Mesenchymal stem cell (in vitro differentiated cells and primary cell): Measurements from ENCODE around the gene CIRBP.

Experiments used
- DNase-seq: peaks from one replicate; pipeline ENCODE4 v3.0.0-alpha.2; 2013
- H2AFZ ChIP-seq: one replicate; pipeline ENCODE4 v1.6.1; 2013; ENCODE audit warnings: low read depth, mild to moderate bottlenecking, control low read depth, inconsistent platforms, low read length, moderate library complexity
- H2AK5ac ChIP-seq: 2 replicates; pipeline ENCODE4 v1.6.1; 2013; ENCODE audit warnings: low read length, moderate library complexity, mild to moderate bottlenecking, inconsistent platforms; ENCODE audit not compliant: severe bottlenecking
- H2BK120ac ChIP-seq: one replicate; pipeline ENCODE4 v1.6.1; 2013; ENCODE audit warnings: low read depth, mild to moderate bottlenecking, inconsistent platforms, low read length, moderate library complexity
- H2BK12ac ChIP-seq, 2 experiments: one replicate each; pipeline ENCODE4 v1.6.1; 2013; ENCODE audit warnings: inconsistent platforms in 2 of 2, low read length in 2 of 2, mild to moderate bottlenecking in 2 of 2, moderate library complexity in 2 of 2, control low read depth in 1 of 2
- H2BK15ac ChIP-seq: one replicate; pipeline ENCODE4 v1.6.1; 2013; ENCODE audit warnings: mild to moderate bottlenecking, low read depth, inconsistent platforms; ENCODE audit not compliant: poor library complexity, severe bottlenecking
- H2BK5ac ChIP-seq: 2 replicates; pipeline ENCODE4 v1.6.1; 2013; ENCODE audit warnings: low read depth, mild to moderate bottlenecking, low read length, control low read depth, inconsistent platforms; ENCODE audit not compliant: poor library complexity, severe bottlenecking
- H3K14ac ChIP-seq, 2 experiments: one replicate each; pipeline ENCODE4 v1.6.1; 2013; ENCODE audit warnings: inconsistent platforms in 2 of 2, low read length in 2 of 2, control low read depth in 1 of 2, mild to moderate bottlenecking in 1 of 2, moderate library complexity in 1 of 2
- H3K18ac ChIP-seq, 2 experiments: one replicate each; pipeline ENCODE4 v1.6.1; 2013; ENCODE audit warnings: inconsistent platforms in 2 of 2, low read length in 2 of 2, control low read depth in 1 of 2, low read depth in 1 of 2, mild to moderate bottlenecking in 1 of 2
- H3K23ac ChIP-seq, 2 experiments: one replicate each; pipeline ENCODE4 v1.6.1; 2013; ENCODE audit warnings: inconsistent platforms in 2 of 2, low read length in 2 of 2, mild to moderate bottlenecking in 2 of 2, moderate library complexity in 2 of 2, control low read depth in 1 of 2
- H3K27ac ChIP-seq: 2 replicates; pipeline ENCODE4 v1.5.1; 2013; ENCODE audit warnings: mild to moderate bottlenecking, moderate library complexity, low read length, control low read depth, inconsistent platforms; ENCODE audit not compliant: poor library complexity, severe bottlenecking
- H3K27me3 ChIP-seq, 2 experiments: 2 replicates each; pipeline versions ENCODE4 v1.6.1 to v1.7.0; 2013; ENCODE audit warnings: low read length in 2 of 2, mild to moderate bottlenecking in 2 of 2, moderate library complexity in 2 of 2, control low read depth in 1 of 2, inconsistent platforms in 1 of 2; ENCODE audit not compliant: control insufficient read depth in 1 of 2, insufficient read depth in 1 of 2
- H3K36me3 ChIP-seq, 2 experiments: 2 replicates each; pipeline versions ENCODE4 v1.6.1 to v1.7.0; 2013; ENCODE audit warnings: low read length in 2 of 2, control low read depth in 1 of 2, inconsistent platforms in 1 of 2, low read depth in 1 of 2, mild to moderate bottlenecking in 1 of 2; ENCODE audit not compliant: insufficient read depth in 2 of 2, control insufficient read depth in 1 of 2
- H3K4ac ChIP-seq, 2 experiments: one replicate each; pipeline ENCODE4 v1.6.1; 2013; ENCODE audit warnings: inconsistent platforms in 2 of 2, low read length in 2 of 2, mild to moderate bottlenecking in 2 of 2, moderate library complexity in 2 of 2, control low read depth in 1 of 2, low read depth in 1 of 2
- H3K4me1 ChIP-seq: 2 replicates; pipeline ENCODE4 v1.6.1; 2013; ENCODE audit warnings: low read depth, low read length, control low read depth; ENCODE audit not compliant: control insufficient read depth, insufficient read depth
- H3K4me2 ChIP-seq: 2 replicates; pipeline ENCODE4 v1.6.1; 2013; ENCODE audit warnings: low read length, mild to moderate bottlenecking, inconsistent platforms; ENCODE audit not compliant: poor library complexity, severe bottlenecking
- H3K4me3 ChIP-seq, 2 experiments: 2 replicates each; pipeline versions ENCODE4 v1.5.1 to v1.7.0; 2013; ENCODE audit warnings: low read length in 2 of 2, mild to moderate bottlenecking in 2 of 2, control low read depth in 1 of 2, low read depth in 1 of 2; ENCODE audit not compliant: insufficient read depth in 1 of 2
- H3K79me1 ChIP-seq: replicated peaks from 2 replicates; pipeline ENCODE4 v1.6.1; 2013; ENCODE audit warnings: mild to moderate bottlenecking, control low read depth, low read length, inconsistent platforms; ENCODE audit not compliant: poor library complexity, severe bottlenecking
- H3K9ac ChIP-seq: 2 replicates; pipeline ENCODE4 v1.7.0; 2013; ENCODE audit warnings: mild to moderate bottlenecking, low read length, moderate library complexity
- H3K9me3 ChIP-seq: 2 replicates; pipeline ENCODE4 v1.7.0; 2013; ENCODE audit warnings: mild to moderate bottlenecking, low read length; ENCODE audit not compliant: control insufficient read depth
- H4K8ac ChIP-seq: one replicate; pipeline ENCODE4 v1.6.1; 2013; ENCODE audit warnings: inconsistent platforms, mild to moderate bottlenecking, low read length, moderate library complexity
- H4K91ac ChIP-seq: one replicate; pipeline ENCODE4 v1.6.1; 2013; ENCODE audit warnings: mild to moderate bottlenecking, low read length, inconsistent platforms
- WGBS: methylation state at CpG from one replicate; pipeline ENCODE4 v1.1.7; 2013; ENCODE audit warnings: mixed read lengths; 5-methylcytosine and 5-hydroxymethylcytosine counted together

The CIRBP gene

GRCh38 chr19:1234051-1234954, 34.8 kb upstream of the CIRBP start:
- no peak overlapping the region for H3K18ac ChIP-seq
- no peak overlapping the region for H4K8ac ChIP-seq
- H2AFZ ChIP-seq = no peak overlapping the region
- no peak overlapping the region for H4K91ac ChIP-seq
- no peak overlapping the region for H2BK15ac ChIP-seq
- no peak overlapping the region for H2BK120ac ChIP-seq
- no peak overlapping the region for H2BK5ac ChIP-seq
- no peak overlapping the region for H3K4me2 ChIP-seq
- no peaks in the 10 kb centered on the region for H3K9me3 ChIP-seq
- H3K4me3 ChIP-seq = no peak overlapping the region
- no peak overlapping the region for H3K4ac ChIP-seq
- H3K4me1 ChIP-seq = peaks cover 44% of the 10 kb centered on the region
- no peak overlapping the region for H3K27ac ChIP-seq
- no peak overlapping the region for H2BK12ac ChIP-seq
- H3K14ac ChIP-seq = no peak overlapping the region
- DNase-seq = no peak
- H3K9ac ChIP-seq = no peak overlapping the region
- peaks cover 32% of the 10 kb centered on the region for H3K79me1 ChIP-seq
- H3K23ac ChIP-seq = no peak overlapping the region
- 96% methylated on average over 45 of the region's 45 CpGs for WGBS
- H2AK5ac ChIP-seq = no peak overlapping the region
- peaks cover 20 to 63% of the 10 kb centered on the region in 2 experiments for H3K36me3 ChIP-seq
- H3K27me3 ChIP-seq = no peaks in the 10 kb centered on the region

GRCh38 chr19:1234955-1235380, 34.2 kb upstream of the CIRBP start:
- Histone ChIP-seq H2AFZ (no peak overlapping the region), H3K4me1 (peaks cover 50% of the 10 kb centered on the region), H3K27ac (no peak overlapping the region), H4K8ac (no peak overlapping the region), H3K4me3 (no peak overlapping the region), H4K91ac (no peak overlapping the region), H3K27me3 (no peaks in the 10 kb centered on the region), H3K9ac (no peak overlapping the region), H3K4ac (no peak overlapping the region), H2AK5ac (no peak overlapping the region), H3K36me3 (peaks cover 20 to 56% of the 10 kb centered on the region in 2 experiments), H3K4me2 (no peak overlapping the region), H3K18ac (no peak overlapping the region), H3K9me3 (no peaks in the 10 kb centered on the region), H2BK15ac (no peak overlapping the region), H3K23ac (no peak overlapping the region), H3K14ac (no peak overlapping the region), H2BK120ac (no peak overlapping the region), H2BK5ac (no peak overlapping the region), H3K79me1 (peaks cover 32% of the 10 kb centered on the region), H2BK12ac (no peak overlapping the region)
- 97% methylated on average over 43 of the region's 43 CpGs for WGBS
- DNase-seq = no peak

GRCh38 chr19:1235625-1236538, 33.2 kb upstream of the CIRBP start:
- Histone ChIP-seq H3K23ac (peak overlapping the region in 1 of 2 experiments; percentile 79), H3K4me2 (peak overlapping the region; percentile 85), H2AFZ (no peak overlapping the region), H2BK120ac (no peak overlapping the region), H2AK5ac (peak overlapping the region; percentile 24), H3K4me1 (peaks cover 50% of the 10 kb centered on the region), H3K9me3 (no peaks in the 10 kb centered on the region), H2BK12ac (peak overlapping the region in 1 of 2 experiments; percentile 77), H3K18ac (peak overlapping the region in 1 of 2 experiments; percentile 75), H4K8ac (peak overlapping the region; percentile 48), H3K27me3 (no peaks in the 10 kb centered on the region), H2BK15ac (no peak overlapping the region), H3K36me3 (peaks cover 20 to 47% of the 10 kb centered on the region in 2 experiments), H2BK5ac (no peak overlapping the region), H3K9ac (peak overlapping the region; percentile 53), H3K4me3 (peak overlapping the region; percentile 47 to 74), H3K27ac (peak overlapping the region; percentile 51), H3K14ac (peak overlapping the region in 1 of 2 experiments; percentile 76), H3K4ac (peak overlapping the region; percentile 9 to 32), H3K79me1 (peaks cover 30% of the 10 kb centered on the region), H4K91ac (peak overlapping the region; percentile 14)
- WGBS = 84% methylated on average over 32 of the region's 39 CpGs
- DNase-seq = peak; percentile 59
